22Rv1 (cell line): ENCODE measurements around the gene SLC5A5.

Experiments
- CTCF ChIP-seq: fragments of 450-650 bp; IDR thresholded peaks from 2 replicates; pipeline ENCODE4 v1.5.1; 2017; ENCODE audit warnings: mild to moderate bottlenecking
- ZFX ChIP-seq: fragments of 450-650 bp; IDR thresholded peaks from 2 replicates; pipeline ENCODE4 v1.6.1; 2017; ENCODE audit warnings: antibody characterized with exemption, borderline replicate concordance

- TF ChIP-seq CTCF = peak; percentile 94
- no peak for TF ChIP-seq ZFX
Observed at GRCh38 chr19:17855280-17856152, 16.2 kb upstream of the SLC5A5 start.
